Suprapubic skin (tissue), 4 donors: Measurements from ENCODE around the gene C1orf174. TPM values are rescaled to one million over a fixed set of nuclear protein-coding genes. Genes with fewer than 3 reads are reported as not detected.

Experiments used
- DNase-seq, 2 donors: peaks; one replicate each; pipeline ENCODE4 v3.0.0-alpha.2; 2019; ENCODE audit warnings: low spot score in 2 of 2
- H3K27ac ChIP-seq: fragments of 200-600 bp; sonication (generic); one replicate; pipeline ENCODE4 v1.5.1; 2019
- H3K27me3 ChIP-seq: fragments of 200-600 bp; sonication (generic); one replicate; pipeline ENCODE4 v1.5.1; 2019
- H3K36me3 ChIP-seq: fragments of 200-600 bp; sonication (generic); one replicate; pipeline ENCODE4 v1.5.1; 2019
- H3K4me1 ChIP-seq: fragments of 200-600 bp; sonication (generic); one replicate; pipeline ENCODE4 v1.5.1; 2019
- H3K4me3 ChIP-seq: fragments of 200-600 bp; sonication (generic); one replicate; pipeline ENCODE4 v1.5.1; 2019; ENCODE audit warnings: mild to moderate bottlenecking
- H3K9me3 ChIP-seq: fragments of 200-600 bp; sonication (generic); one replicate; pipeline ENCODE4 v1.5.1; 2019
- EP300 ChIP-seq: sonication (generic); formaldehyde crosslinking; IDR thresholded peaks from one replicate; pipeline ENCODE4 v1.6.1; 2017; ENCODE audit warnings: antibody characterized with exemption
- POLR2A ChIP-seq, 2 donors: fragments of 450-650 bp; IDR thresholded peaks; one replicate each; pipeline ENCODE4 v1.6.1; 2017; ENCODE audit warnings: antibody characterized with exemption in 2 of 2, mild to moderate bottlenecking in 2 of 2, moderate library complexity in 2 of 2
- POLR2AphosphoS5 ChIP-seq, 3 donors: sonication (generic); formaldehyde crosslinking; IDR thresholded peaks; one replicate each; pipeline ENCODE4 v1.6.1; 2017; ENCODE audit warnings: antibody characterized with exemption in 3 of 3
- WGBS: methylation state at CpG from one replicate; pipeline ENCODE4 v1.1.5; 2018; 5-methylcytosine and 5-hydroxymethylcytosine counted together
- total RNA-seq, 4 donors: library from RNA; depleted of rRNA; stranded (reverse); fragments of >200 nt; gene quantifications; one replicate each; pipeline ENCODE4 v1.1.0, GENCODE V29; 2016
- TF ChIP-seq, protein P1 (sequence below), 2 donors: fragments of 200-600 bp in 1 of 2; fragments of 450-650 bp in 1 of 2; sonication (generic) in 1 of 2; IDR thresholded peaks; one replicate each; pipeline ENCODE4 v1.5.1; 2016 to 2019; ENCODE audit warnings: antibody characterized with exemption in 2 of 2, mild to moderate bottlenecking in 1 of 2, moderate library complexity in 1 of 2

Gene C1orf174
- total RNA-seq, 4 donors from 2014 or later: 16.0 to 25.3 (median 19.7) TPM

- Histone ChIP-seq H3K27me3 (peaks cover 20% of the 10 kb centered on the region), H3K36me3 (no peaks in the 10 kb centered on the region), H3K9me3 (no peaks in the 10 kb centered on the region), H3K4me1 (no peaks in the 10 kb centered on the region), H3K4me3 (no peak overlapping the region), H3K27ac (no peak overlapping the region)
- WGBS: 40% methylated on average over 2 of the region's 3 CpGs
- no peak for TF ChIP-seq POLR2A (IDR thresholded peaks at IDR 0.05)
- no peak for TF ChIP-seq POLR2AphosphoS5 (IDR thresholded peaks at IDR 0.05)
- TF ChIP-seq, protein P1, sequence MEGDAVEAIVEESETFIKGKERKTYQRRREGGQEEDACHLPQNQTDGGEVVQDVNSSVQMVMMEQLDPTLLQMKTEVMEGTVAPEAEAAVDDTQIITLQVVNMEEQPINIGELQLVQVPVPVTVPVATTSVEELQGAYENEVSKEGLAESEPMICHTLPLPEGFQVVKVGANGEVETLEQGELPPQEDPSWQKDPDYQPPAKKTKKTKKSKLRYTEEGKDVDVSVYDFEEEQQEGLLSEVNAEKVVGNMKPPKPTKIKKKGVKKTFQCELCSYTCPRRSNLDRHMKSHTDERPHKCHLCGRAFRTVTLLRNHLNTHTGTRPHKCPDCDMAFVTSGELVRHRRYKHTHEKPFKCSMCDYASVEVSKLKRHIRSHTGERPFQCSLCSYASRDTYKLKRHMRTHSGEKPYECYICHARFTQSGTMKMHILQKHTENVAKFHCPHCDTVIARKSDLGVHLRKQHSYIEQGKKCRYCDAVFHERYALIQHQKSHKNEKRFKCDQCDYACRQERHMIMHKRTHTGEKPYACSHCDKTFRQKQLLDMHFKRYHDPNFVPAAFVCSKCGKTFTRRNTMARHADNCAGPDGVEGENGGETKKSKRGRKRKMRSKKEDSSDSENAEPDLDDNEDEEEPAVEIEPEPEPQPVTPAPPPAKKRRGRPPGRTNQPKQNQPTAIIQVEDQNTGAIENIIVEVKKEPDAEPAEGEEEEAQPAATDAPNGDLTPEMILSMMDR (IDR thresholded peaks at IDR 0.05): no peak
- TF ChIP-seq EP300: no peak
- no peak for DNase-seq
These were observed 24.8 kb upstream of the C1orf174 start for GRCh38 chr1:3924825-3925220.

- no peak overlapping the region for H3K4me3 ChIP-seq
- no peaks in the 10 kb centered on the region for H3K9me3 ChIP-seq
- no peaks in the 10 kb centered on the region for H3K36me3 ChIP-seq
- H3K27ac ChIP-seq: no peak overlapping the region
- TF ChIP-seq POLR2A (IDR thresholded peaks at IDR 0.05): no peak
- TF ChIP-seq EP300: no peak
- TF ChIP-seq, protein P1 (IDR thresholded peaks at IDR 0.05): no peak
- no peak for TF ChIP-seq POLR2AphosphoS5 (IDR thresholded peaks at IDR 0.05)
- no peak for DNase-seq
- WGBS: 47% methylated on average over 6 of the region's 13 CpGs
- peaks cover 25% of the 10 kb centered on the region for H3K27me3 ChIP-seq
- H3K4me1 ChIP-seq: no peaks in the 10 kb centered on the region
These were observed 24.2 kb upstream of the C1orf174 start for GRCh38 chr1:3924186-3924824.

DNA sequence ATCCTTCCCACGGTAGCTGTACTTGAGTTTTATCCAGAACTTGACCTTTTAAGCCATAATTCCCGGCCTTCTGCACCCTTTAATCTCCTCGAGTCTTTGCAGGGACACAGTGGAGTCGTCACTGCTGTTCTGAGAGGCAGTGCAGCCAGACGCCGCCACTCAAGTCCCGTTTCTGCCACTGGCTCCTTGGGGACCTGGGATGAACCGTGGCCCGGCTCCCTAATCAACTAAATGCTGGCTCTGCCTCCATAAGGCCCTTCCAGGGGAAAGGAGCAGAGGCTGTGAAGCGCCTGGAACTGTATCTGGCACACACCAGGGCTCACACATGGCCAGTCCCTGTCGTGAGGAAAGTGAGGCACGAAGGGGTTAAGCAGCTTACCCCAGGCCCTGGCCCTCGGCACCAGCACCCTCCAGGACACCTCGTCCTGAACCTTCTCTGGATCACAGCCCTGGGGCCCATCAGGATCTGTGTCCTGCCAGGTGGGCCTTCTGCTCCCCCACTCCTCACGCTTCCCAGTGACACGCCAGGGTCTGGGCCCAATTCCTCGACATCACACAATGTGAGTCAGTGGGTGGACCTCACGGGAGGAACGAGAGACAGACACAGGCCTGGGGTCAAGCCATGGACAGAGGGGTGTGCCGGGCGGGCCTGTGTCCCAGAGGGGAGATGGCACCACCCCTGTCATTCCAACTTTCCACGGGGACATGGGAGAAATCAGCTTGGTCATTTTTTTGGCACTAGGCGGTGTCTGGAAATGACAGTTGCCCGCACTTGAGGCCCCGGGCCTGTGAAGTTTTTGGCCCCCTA is 23.5 kb upstream of the C1orf174 start:
- H3K4me1 ChIP-seq: no peaks in the 10 kb centered on the region
- TF ChIP-seq, protein P1 (IDR thresholded peaks at IDR 0.05): no peak
- TF ChIP-seq EP300 (no peak), POLR2AphosphoS5 (IDR thresholded peaks at IDR 0.05) (no peak), POLR2A (IDR thresholded peaks at IDR 0.05) (no peak)
- H3K4me3 ChIP-seq: no peak overlapping the region
- no peak overlapping the region for H3K27ac ChIP-seq
- DNase-seq: peak in 1 of 2 donors; percentile 66
- no peaks in the 10 kb centered on the region for H3K9me3 ChIP-seq
- no peaks in the 10 kb centered on the region for H3K36me3 ChIP-seq
- WGBS: 52% methylated on average over 22 of the region's 25 CpGs
- peaks cover 32% of the 10 kb centered on the region for H3K27me3 ChIP-seq

DNA sequence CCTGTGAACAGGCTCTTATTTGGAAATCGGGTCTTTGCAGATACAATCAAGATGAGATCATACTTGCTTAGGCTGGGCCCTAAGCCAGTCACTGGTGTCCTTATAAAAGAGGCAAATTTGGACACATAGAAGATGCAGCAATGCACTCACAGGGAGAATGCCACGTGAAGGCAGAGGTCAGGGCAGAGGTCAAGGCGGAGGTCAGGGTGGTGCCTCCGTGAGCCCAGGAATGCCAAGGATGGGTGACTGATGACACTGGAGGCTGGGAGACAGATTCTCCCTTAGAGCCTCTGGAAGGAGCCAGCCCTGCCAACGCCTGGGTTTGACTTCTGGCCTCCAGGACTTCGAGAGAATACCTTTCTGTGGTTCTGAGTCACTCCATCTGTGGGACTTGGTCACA is 22.8 kb upstream of the C1orf174 start:
- Histone ChIP-seq H3K27ac (no peak overlapping the region), H3K4me3 (no peak overlapping the region), H3K9me3 (no peaks in the 10 kb centered on the region), H3K27me3 (peaks cover 37% of the 10 kb centered on the region), H3K36me3 (no peaks in the 10 kb centered on the region), H3K4me1 (no peaks in the 10 kb centered on the region)
- TF ChIP-seq POLR2AphosphoS5 (IDR thresholded peaks at IDR 0.05) (no peak), EP300 (no peak), POLR2A (IDR thresholded peaks at IDR 0.05) (no peak)
- TF ChIP-seq, protein P1 (IDR thresholded peaks at IDR 0.05): no peak
- 63% methylated on average over 6 of the region's 6 CpGs for WGBS
- DNase-seq: peak in 1 of 2 donors; percentile 56

- TF ChIP-seq, protein P1 (IDR thresholded peaks at IDR 0.05): no peak
- TF ChIP-seq EP300 (no peak), POLR2AphosphoS5 (IDR thresholded peaks at IDR 0.05) (no peak), POLR2A (IDR thresholded peaks at IDR 0.05) (no peak)
- no peaks in the 10 kb centered on the region for H3K36me3 ChIP-seq
- H3K4me1 ChIP-seq: no peaks in the 10 kb centered on the region
- 66% methylated on average over 6 of the region's 6 CpGs for WGBS
- H3K9me3 ChIP-seq: no peaks in the 10 kb centered on the region
- peak in 1 of 2 donors; percentile 21 for DNase-seq
- no peak overlapping the region for H3K27ac ChIP-seq
- peaks cover 42% of the 10 kb centered on the region for H3K27me3 ChIP-seq
- no peak overlapping the region for H3K4me3 ChIP-seq
These were observed 22.2 kb upstream of the C1orf174 start for GRCh38 chr1:3922201-3922725.
